Caco-2 (cell line): ENCODE data around the gene RNF14. TPM values are rescaled to one million over a fixed set of nuclear protein-coding genes. Genes with fewer than 3 reads are reported as not detected.

Experiments used
- BruUV-seq: library from RNA; stranded (reverse); fragments of 400-500 nt; replicated peaks from 2 replicates; lab custom pipeline; 2021; lab: Mats Ljungman, UMichigan
- CTCF ChIA-PET: fragments of 300-600 bp; sonication (Branson Sonifier 250); formaldehyde crosslinking; loops from one replicate; lab custom pipeline; 2022; ENCODE audit warnings: antibody characterized with exemption; lab: Charles Lee
- POLR2A ChIA-PET: fragments of 300-600 bp; sonication (Branson Sonifier 250); formaldehyde crosslinking; loops from one replicate; lab custom pipeline; 2022; ENCODE audit warnings: antibody characterized with exemption; lab: Charles Lee
- DNase-seq, 2 experiments: peaks; one replicate each; pipeline versions ENCODE4 v3.0.0 to v3.0.0-alpha.2; 2020 to 2022
- H3K27me3 ChIP-seq: replicated peaks from 2 replicates; pipeline ENCODE4 v1.6.0; 2011; ENCODE audit warnings: low read length; ENCODE audit not compliant: control insufficient read depth, insufficient read depth
- H3K36me3 ChIP-seq: 2 replicates; pipeline ENCODE4 v1.5.1; 2011; ENCODE audit warnings: low read length; ENCODE audit not compliant: control insufficient read depth, insufficient read depth
- H3K4me1 ChIP-seq: fragments of 250-450 bp; sonication (Bioruptor Pico); 2 replicates; pipeline ENCODE4 v1.5.1; 2020; ENCODE audit warnings: mild to moderate bottlenecking
- H3K4me3 ChIP-seq: 2 replicates; pipeline ENCODE4 v1.5.1; 2011; ENCODE audit warnings: low read depth, mild to moderate bottlenecking, control low read depth, low read length
- H3K9me3 ChIP-seq: fragments of 250-450 bp; sonication (Bioruptor Pico); 2 replicates; pipeline ENCODE4 v1.5.1; 2020; ENCODE audit warnings: mild to moderate bottlenecking, moderate library complexity
- H3K27ac Mint-ChIP-seq: one replicate; pipeline ENCODE4 v1.8.0; 2022; ENCODE audit warnings: mixed read lengths; ENCODE audit not compliant: unreplicated experiment
- H3K27me3 Mint-ChIP-seq: one replicate; pipeline ENCODE4 v1.8.0; 2022; ENCODE audit warnings: mixed read lengths; ENCODE audit not compliant: insufficient read depth, unreplicated experiment
- H3K36me3 Mint-ChIP-seq: one replicate; pipeline ENCODE4 v1.8.0; 2022; ENCODE audit warnings: mild to moderate bottlenecking, mixed read lengths; ENCODE audit not compliant: insufficient read depth, unreplicated experiment
- H3K4me1 Mint-ChIP-seq: one replicate; pipeline ENCODE4 v1.8.0; 2022; ENCODE audit warnings: low read depth, mixed read lengths; ENCODE audit not compliant: unreplicated experiment
- H3K4me3 Mint-ChIP-seq: one replicate; pipeline ENCODE4 v1.8.0; 2022; ENCODE audit warnings: mild to moderate bottlenecking, moderate library complexity, mixed read lengths; ENCODE audit not compliant: unreplicated experiment
- H3K9me3 Mint-ChIP-seq: one replicate; pipeline ENCODE4 v1.8.0; 2022; ENCODE audit warnings: mixed read lengths; ENCODE audit not compliant: unreplicated experiment
- intact Hi-C: fragments of 100-400 bp; cut with micrococcal nuclease; formaldehyde crosslinking; loops from one replicate; pipeline ENCODE4 v1.10.0; 2022; ENCODE audit not compliant: unreplicated experiment
- total RNA-seq: library from RNA; stranded (reverse); gene quantifications from 2 replicates; pipeline ENCODE4 v1.2.3, GENCODE V29; 2022
- TF ChIP-seq, protein P1 (sequence below), 2 experiments: fragments of 200-600 bp in 1 of 2; IDR thresholded peaks; 1 replicate in 1 of 2; 2 replicates in 1 of 2; pipeline versions ENCODE4 v1.5.1 to v1.8.0; 2011 to 2022; ENCODE audit warnings: antibody characterized with exemption in 1 of 2, control low read depth in 1 of 2, inconsistent platforms in 1 of 2, low read depth in 1 of 2, low read length in 1 of 2, mild to moderate bottlenecking in 1 of 2, moderate library complexity in 1 of 2; ENCODE audit not compliant: insufficient read depth in 1 of 2, severe bottlenecking in 1 of 2, unreplicated experiment in 1 of 2

The RNF14 gene
- total RNA-seq, 1 experiment from 2014 or later: 38.7 TPM

DNA sequence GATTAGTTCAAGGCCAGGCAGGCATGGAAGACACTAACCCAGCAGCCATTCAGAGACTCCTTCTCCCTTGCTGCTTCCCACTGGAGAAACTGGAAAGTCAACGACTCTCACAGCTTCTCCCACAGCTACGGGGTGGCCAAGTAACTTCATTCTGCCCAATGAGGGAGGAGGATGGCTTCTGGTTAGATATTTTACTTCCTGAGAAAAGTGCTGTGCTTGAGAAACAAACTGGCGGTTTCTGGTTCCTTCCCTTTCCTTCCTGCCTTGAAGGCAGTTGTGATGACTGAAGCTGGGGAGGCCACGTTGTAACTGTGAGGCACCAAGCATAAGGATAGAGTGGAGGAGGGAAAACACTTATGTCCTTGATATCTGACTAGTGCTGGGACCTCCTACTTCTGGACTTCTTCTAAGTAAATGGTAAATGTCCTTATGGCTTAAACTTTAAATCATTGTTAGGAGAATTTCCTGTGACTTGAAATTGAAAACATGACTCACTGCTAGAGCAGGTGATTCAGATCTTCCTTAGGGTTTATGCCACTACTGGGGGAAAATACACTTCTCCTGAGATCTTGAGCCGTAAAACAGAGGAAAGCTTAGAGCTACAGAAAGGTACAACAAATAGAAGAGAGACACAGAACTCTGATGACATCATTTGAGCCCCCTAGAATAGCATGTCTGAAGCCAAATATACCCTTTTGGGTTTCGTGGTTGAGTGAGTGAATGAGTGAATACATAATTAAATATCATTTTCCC, 47.1 kb downstream of the RNF14 start:
- no peak for DNase-seq
- H3K27ac Mint-ChIP-seq: no peak overlapping the region
- Histone ChIP-seq H3K4me3 (no peak overlapping the region), H3K9me3 (0 out of 2 replicates have a peak, but pooled peaks cover 4% of the 10 kb centered on the region), H3K27me3 (no peaks in the 10 kb centered on the region), H3K4me1 (peaks cover 4% of the 10 kb centered on the region; the same call in 1 of the 2 replicates), H3K36me3 (no peaks in the 10 kb centered on the region)
- ChIA-PET CTCF (interaction anchor here (0.7 to 1.4 kb wide), 3 partner anchors 47 to 127 kb away, joined by 3 to 5 read pairs (median 4); partner anchors contain the start of gene RNF14), POLR2A (no interaction called here)
- H3K9me3 Mint-ChIP-seq: peaks cover 20% of the 10 kb centered on the region
- H3K4me3 Mint-ChIP-seq: no peak overlapping the region
- no peaks in the 10 kb centered on the region for H3K27me3 Mint-ChIP-seq
- H3K36me3 Mint-ChIP-seq: peaks cover 31% of the 10 kb centered on the region
- H3K4me1 Mint-ChIP-seq: peaks cover 7% of the 10 kb centered on the region
- TF ChIP-seq, protein P1, sequence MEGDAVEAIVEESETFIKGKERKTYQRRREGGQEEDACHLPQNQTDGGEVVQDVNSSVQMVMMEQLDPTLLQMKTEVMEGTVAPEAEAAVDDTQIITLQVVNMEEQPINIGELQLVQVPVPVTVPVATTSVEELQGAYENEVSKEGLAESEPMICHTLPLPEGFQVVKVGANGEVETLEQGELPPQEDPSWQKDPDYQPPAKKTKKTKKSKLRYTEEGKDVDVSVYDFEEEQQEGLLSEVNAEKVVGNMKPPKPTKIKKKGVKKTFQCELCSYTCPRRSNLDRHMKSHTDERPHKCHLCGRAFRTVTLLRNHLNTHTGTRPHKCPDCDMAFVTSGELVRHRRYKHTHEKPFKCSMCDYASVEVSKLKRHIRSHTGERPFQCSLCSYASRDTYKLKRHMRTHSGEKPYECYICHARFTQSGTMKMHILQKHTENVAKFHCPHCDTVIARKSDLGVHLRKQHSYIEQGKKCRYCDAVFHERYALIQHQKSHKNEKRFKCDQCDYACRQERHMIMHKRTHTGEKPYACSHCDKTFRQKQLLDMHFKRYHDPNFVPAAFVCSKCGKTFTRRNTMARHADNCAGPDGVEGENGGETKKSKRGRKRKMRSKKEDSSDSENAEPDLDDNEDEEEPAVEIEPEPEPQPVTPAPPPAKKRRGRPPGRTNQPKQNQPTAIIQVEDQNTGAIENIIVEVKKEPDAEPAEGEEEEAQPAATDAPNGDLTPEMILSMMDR (IDR thresholded peaks at IDR 0.05; ENCODE audit: insufficient read depth in 1 of 2, low read depth in 1 of 2, low read length in 1 of 2, severe bottlenecking in 1 of 2, unreplicated experiment in 1 of 2): no peak
- no TSS peak for BruUV-seq
- intact Hi-C loops: loop anchor here (1.0 to 2.0 kb wide), 4 partner anchors 8 to 129 kb away; partner anchors contain the start of gene RNF14

DNA sequence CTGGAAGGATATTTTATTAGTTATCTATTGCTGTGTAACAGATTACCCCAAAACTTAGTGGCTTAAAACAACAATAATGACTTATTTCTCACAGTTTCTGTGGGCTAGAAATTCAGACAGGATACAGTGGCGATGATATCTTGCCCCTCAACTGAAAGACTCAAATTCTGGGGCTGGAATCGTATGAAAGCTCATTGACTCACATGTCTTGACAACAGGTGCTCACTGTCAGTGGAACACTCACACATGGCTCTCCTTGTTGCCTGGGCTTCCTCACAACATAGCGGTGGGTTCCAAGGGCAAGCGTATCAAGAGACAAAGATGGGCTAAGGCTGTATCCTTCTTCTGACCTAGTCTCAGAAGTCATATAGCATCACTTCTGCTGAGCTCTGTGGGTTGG, 47.7 kb downstream of the RNF14 start:
- no peak overlapping the region for H3K4me3 ChIP-seq

DNA sequence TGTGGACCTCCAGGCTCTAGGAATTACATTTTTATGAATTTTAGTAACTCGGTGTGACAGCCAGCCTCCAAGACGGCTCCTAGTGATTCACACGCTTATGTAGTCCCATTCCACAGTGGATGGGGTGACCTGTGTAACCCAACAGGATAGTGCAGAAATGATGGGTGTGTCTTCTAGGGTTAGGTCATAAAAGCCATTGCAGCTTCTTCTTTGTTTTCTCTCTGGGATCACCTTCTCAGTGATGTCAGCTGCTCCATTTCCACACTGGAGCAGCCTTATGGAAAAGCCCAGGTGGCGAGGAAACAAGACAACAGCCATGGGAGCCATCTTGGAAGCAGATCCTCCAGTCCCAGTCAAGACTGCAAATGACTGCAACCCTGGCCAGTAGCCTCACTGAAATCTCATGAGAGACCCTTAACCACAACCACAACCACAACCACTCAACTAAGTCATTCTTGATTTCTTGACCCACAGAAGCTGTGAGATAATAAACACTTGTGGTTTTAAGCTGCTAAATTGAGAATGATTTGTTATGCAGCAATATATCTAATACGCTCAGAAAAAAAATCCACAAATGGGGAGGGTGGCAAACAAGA, 49.0 kb downstream of the RNF14 start:
- intact Hi-C loops: no loop called here
- no peak for DNase-seq
- CTCF ChIA-PET: interaction anchor here (0.6 to 0.7 kb wide), 2 partner anchors 125 to 582 kb away, joined by 3 read pairs; no protein-coding TSS in a partner anchor

More for the DNA sequence above, 47.7 kb downstream of the RNF14 start:
- no peaks in the 10 kb centered on the region for H3K36me3 ChIP-seq
- no peak overlapping the region for H3K4me3 Mint-ChIP-seq
- intact Hi-C loops: no loop called here
- DNase-seq: no peak
- no peaks in the 10 kb centered on the region for H3K27me3 Mint-ChIP-seq
- H3K4me1 ChIP-seq: peaks cover 4% of the 10 kb centered on the region; the same call in 1 of the 2 replicates
- 0 out of 2 replicates have a peak, but pooled peaks cover 4% of the 10 kb centered on the region for H3K9me3 ChIP-seq
- peaks cover 31% of the 10 kb centered on the region for H3K36me3 Mint-ChIP-seq
- H3K9me3 Mint-ChIP-seq: peaks cover 20% of the 10 kb centered on the region
- ChIA-PET CTCF (no interaction called here), POLR2A (no interaction called here)
- H3K27ac Mint-ChIP-seq: no peak overlapping the region
- BruUV-seq: no TSS peak
- peaks cover 7% of the 10 kb centered on the region for H3K4me1 Mint-ChIP-seq
- no peaks in the 10 kb centered on the region for H3K27me3 ChIP-seq
- TF ChIP-seq, protein P1 (IDR thresholded peaks at IDR 0.05; ENCODE audit: insufficient read depth in 1 of 2, low read depth in 1 of 2, low read length in 1 of 2, severe bottlenecking in 1 of 2, unreplicated experiment in 1 of 2): no peak

More for the DNA sequence above, 49.0 kb downstream of the RNF14 start:
- Histone ChIP-seq H3K36me3 (no peaks in the 10 kb centered on the region), H3K4me1 (peaks cover 4% of the 10 kb centered on the region; the same call in 1 of the 2 replicates), H3K27me3 (no peaks in the 10 kb centered on the region), H3K4me3 (no peak overlapping the region), H3K9me3 (0 out of 2 replicates have a peak, but pooled peaks cover 4% of the 10 kb centered on the region)
- Mint-ChIP-seq H3K9me3 (peaks cover 20% of the 10 kb centered on the region), H3K27me3 (peaks cover 2% of the 10 kb centered on the region), H3K4me1 (peaks cover 7% of the 10 kb centered on the region), H3K27ac (no peak overlapping the region), H3K4me3 (no peak overlapping the region), H3K36me3 (peaks cover 22% of the 10 kb centered on the region)
- POLR2A ChIA-PET: interaction anchor here (0.6 kb wide), 1 partner anchor 310 kb away, joined by 3 read pairs; no protein-coding TSS in a partner anchor
- no TSS peak for BruUV-seq
- TF ChIP-seq, protein P1 (IDR thresholded peaks at IDR 0.05; ENCODE audit: insufficient read depth in 1 of 2, low read depth in 1 of 2, low read length in 1 of 2, severe bottlenecking in 1 of 2, unreplicated experiment in 1 of 2): no peak
